HG03159 (cell line): Measurements from ENCODE around the gene MAP2.
"Not testable (repeated sequence)": the region's sequence is repeated elsewhere in the genome, so short reads cannot be mapped to it uniquely, and the experiment has no call there.

Experiments
- ATAC-seq: cut with Tn5 transposase; IDR thresholded peaks from one replicate; pipeline ENCODE4 v1.9.1; 2021; ENCODE audit warnings: mild to moderate bottlenecking, moderate library complexity; ENCODE audit not compliant: unreplicated experiment

Gene MAP2

DNA sequence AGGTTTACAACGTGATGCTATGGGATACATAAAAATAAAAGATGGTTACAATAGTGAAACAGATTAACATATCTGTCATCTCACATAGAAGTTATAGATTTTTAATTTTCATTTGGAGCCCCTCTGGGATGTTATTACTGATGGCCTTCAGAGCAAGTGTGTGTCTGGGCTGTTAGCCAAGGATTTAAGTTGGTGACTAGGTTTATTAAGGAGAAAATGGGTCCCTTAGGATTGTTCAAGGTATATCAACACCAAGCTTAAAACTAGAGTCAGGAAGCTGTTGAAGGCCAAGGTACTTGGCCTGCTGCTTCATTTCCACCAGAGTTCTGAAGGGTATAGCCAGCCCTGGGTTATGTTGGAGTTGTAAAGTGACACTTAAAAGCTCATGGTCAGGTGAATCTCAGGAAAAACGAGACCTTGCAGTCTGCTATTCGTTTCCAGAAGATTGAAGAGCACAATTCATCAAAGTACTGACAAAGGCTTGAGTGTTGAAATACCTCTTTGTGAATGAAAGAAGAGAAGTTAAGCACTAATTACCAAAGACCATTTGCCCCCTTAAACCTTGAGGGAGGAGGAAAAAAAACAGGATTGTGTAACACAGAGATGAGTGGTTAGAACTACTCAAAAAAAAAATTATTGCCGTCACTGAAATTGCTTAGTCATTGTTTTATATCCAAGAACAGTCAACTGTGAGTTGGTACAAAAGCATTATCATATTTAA is 48.4 kb downstream of the MAP2 start:
- no peak for ATAC-seq

DNA sequence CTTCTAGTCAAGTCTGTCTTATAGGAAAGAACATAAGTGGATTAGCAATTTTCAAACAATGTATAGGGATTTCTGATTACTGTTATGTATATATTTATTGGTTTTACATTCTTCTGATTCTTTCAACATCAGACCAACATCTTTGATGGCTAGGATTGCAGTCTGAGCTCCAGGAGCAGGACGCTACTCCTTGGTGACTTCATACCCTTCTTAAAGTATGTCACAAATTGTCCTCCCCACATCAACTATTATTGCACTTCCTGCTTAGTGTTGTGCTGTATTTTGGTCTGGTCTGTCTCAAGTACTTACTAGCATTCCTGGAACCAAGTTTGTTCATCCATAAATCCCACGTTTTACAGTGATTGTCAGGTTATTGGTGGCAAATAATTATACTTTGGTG is 49.0 kb downstream of the MAP2 start:
- ATAC-seq = no peak

DNA sequence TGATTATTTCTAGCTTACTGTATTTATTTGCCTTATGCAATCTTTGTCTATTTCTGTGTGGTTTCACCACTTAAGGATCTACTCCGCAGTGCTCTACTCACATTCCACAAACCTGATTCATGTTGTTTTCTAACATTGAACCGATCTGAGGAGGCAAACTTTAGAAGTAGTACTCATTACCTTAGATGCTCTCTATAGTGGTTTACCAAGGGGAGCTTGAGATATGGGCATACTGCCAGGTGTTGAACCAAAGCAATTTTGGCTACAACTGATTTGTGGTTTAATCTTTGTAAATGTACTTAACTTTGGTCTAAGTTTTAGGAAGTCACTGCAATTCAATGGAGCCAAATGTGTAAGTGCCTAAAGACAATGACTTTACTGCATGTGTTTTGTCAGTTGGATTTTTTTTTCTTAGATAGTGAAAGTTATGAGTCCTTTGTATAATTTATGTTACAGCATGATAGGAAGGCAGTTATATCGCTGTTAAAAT is 50.1 kb downstream of the MAP2 start:
- ATAC-seq = no peak

DNA sequence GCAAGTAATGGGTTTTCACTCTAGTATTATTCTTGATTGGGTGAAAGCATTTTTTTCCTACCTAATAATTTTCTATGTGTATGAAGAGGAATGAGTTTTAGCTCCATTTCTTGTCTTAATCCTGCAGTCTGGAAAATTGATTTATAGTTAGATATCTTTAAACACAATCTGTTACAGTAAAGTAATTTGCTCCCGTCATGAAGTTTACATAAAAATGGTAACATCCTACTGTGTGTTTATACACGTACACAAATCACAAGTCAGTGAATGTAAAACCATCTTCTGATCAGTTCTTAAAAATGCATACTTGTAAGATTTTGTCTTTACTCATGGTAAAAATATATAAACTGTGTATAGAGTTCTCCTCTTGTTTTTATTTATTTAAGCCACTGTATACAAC is 51.1 kb downstream of the MAP2 start:
- no peak for ATAC-seq

DNA sequence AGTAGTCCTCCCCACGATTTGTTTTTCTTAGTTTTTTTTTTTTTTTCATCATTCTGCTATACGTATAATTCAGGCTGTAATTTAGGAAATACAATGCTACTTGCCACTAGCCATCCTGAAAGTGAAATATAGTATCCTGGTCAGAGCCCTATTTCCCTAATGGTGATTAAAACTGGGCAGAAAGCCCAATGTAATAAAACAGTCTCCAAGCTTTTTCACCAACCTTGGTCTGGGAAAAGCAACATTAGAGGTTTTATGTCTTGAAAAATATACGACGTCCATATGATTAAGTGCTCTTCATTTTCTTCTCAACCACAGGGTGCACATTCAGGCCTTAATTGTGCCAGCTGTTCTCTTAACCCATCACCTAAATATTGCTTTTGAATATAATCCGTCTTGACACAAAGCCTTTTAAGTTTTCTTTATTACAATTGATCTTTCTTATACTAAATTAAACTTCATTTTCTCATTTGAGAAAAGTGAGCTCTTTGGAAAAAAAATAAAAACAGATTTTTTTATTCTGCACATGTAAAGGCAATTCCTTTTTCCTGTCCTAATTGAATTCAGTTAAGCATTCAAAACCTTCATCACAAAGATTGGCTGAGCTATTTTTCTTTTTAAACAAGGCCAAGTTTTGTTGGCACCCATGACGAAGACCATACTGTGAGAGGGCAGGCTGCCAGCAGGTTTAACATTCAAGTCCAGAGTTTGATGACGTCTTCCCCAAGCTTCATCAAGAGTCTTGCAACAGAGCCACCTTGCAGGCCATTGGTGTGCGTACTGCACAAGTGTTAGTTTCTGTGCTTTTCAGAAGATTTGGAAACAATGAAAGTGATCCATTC is 52.7 kb downstream of the MAP2 start:
- no peak for ATAC-seq

DNA sequence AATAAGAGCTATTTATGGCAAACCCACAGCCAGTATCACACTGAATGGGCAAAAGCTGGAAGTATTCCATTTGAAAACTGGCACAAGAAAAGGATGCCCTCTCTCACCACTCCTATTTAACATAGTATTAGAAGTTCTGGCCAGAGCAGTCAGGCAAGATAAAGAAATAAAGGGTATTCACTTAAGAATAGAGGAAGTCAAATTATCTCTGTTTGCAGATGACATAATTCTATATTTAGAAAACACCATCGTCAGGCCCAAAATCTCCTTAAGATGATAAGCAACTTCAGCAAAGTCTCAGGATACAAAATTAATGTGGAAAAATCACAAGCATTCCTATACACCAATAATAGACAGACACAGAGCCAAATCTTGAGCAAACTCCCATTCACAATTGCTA is 68.4 kb downstream of the MAP2 start:
- ATAC-seq = not testable (repeated sequence)

DNA sequence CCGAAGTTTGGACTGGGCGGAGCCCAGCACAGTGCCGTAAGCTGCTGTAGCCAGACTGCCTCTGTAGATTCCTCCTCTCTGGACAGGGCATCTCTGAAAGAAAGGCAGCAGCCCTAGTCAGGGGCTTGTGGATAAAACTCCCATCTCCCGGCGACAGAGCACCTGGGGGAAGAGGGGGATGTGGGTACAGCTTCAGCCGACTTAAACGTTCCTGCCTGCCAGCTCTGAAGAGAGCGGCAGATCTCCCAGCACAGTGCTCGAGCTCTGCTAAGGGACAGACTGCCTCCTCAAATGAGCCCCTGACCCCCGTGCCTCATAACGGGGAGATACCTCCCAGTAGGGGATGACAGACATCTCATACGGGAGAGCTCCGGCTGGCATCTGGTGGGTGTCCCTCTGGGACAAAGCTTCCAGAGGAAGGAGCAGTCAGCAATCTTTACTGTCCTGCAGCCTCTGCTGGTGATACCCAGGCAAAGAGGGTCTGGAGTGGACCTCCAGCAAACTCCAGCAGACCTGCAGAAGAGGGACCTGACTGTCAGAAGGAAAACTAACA is 71.3 kb downstream of the MAP2 start:
- ATAC-seq = not testable (repeated sequence)

DNA sequence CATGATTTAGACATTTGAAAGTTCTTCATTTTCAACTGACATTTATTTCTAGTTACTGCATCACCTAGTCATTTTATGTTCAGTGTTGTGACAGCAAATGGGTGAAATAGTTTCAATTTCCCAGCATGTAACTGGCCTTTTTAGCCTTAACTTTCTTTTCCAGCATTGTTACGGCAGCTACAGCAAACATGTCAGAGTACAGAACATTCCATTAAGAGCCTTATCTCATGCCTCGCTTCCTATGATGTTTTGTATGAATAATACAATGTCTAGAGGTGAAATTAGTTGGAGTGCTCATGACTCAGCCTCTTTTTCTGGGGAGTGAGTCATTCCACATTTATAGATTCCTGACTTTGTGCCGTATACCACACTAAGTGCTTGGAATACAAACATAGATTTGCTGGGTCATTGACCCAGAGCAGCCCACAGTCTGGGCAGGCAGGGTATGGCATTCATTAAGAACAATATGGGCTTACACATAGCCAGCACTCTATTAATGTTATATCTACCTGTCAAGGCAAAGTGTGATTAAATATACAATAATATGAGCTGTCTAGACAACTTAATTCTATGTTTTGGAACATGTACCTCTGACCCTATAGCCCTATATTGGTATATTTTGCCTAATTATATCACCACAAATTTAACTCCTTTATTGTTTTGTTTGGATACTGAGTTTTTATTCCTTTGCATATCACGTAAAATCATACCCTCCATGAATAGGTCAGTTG is 72.2 kb downstream of the MAP2 start:
- ATAC-seq = no peak

DNA sequence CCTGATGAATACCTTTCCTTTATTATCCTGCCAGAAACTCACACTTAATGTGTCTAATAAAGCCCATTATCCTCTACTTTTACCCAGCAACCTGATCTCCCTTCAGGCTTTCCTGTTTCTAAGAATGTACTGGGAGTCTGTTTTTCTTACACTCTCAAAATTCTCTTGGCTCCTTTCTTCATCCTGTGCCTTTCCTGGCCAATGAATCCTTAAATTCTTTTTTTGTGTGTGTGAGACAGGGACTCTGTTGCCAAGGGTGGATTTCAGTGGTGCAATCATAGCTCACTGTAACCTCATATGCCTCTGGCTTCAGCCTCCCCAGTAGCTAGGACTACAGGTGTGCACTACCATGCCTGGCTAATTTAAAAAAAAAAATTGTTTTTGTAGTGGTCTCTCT is 72.7 kb downstream of the MAP2 start:
- ATAC-seq = no peak

DNA sequence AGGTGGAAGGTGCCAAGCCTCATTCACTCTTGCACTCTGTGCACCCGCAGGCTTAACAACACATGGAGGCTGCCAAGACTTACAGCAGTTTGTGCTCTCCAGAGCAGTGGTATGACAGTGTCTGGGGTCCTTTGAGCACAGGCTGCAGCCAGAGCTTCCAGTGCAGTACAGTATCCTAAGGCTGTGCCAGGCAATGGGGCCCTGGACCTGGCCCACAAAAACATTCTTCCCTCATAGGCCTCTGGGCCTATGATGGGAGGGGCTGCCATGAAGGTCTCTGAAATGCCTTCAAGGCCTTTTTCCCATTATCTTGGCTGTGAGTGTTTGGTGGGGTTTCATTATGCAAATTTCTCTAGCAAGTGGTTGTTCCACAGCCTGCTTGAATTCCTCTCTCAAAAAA is 74.8 kb downstream of the MAP2 start:
- no peak for ATAC-seq

DNA sequence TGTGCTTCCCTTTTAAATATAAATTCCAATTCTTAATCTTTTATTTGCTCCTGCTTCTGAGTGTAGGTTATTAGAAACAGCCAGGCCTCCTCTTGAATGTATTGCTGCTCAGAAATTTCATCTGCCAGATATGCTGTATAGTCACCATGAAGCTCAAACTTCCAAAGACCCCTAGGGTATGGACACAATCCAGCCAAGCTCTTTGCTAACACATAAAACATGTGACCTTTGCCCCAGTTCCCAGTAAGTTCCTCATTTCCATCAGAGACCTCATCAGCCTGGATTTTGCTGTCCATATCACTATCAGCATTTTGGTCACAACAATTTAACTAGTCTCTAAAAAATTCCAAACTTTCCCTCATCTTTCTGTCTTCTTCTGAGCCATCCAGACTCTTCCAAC is 75.2 kb downstream of the MAP2 start:
- ATAC-seq = no peak

DNA sequence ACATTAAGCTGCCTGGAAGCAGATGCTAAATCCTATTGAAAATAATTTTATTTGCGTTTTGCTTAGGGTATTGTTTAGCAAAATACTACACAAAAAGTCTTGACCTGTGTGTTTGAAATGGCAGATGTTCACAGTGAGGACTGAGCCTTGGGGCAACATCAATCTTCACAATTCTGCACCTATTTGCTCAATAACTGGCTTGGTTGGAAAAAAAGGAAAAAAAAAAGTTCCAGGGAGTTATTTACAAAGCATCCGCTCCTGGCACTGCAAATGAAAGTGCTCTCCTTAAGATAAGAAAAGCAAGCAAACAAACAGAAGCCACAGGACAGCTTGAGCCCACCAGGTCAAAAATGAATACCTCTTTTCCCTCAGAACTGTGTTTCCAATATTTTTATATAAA is 77.7 kb downstream of the MAP2 start:
- no peak for ATAC-seq

DNA sequence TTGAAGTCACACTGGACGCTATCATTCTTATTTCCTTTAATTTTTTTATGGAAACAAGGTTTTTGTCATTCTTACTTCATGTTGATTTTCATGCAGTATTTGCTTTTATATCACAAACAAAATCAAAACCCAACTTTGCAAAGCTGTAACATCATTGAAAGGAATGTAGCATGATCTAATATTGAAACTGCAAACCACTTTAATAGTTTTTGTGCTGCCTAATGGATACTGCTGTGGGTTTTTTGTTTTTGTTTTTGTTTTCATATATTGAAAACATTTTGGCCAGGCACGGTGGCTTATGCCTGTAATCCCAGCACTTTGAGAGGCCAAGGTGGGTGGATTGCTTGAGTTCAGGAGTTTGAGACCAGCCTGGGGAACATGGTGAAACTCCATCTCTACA is 81.6 kb downstream of the MAP2 start:
- peak; percentile 72 for ATAC-seq

DNA sequence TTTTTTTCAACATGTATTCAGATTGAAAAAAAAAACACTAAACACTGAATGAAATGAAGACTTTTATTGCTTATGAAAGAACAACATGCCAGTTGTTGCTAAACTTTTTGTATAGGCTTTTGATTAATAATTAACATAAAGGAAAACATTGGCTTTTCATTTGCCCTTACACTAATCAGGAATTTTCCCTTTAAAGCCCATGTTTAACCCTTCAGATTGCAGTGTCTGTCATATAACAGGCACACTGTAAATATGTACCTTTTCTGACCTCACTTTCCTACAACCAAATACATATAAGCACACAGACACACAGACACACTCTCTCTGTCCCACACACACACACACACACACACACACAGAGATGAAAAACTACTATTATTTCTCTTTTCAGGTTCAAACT is 84.4 kb downstream of the MAP2 start:
- no peak for ATAC-seq

DNA sequence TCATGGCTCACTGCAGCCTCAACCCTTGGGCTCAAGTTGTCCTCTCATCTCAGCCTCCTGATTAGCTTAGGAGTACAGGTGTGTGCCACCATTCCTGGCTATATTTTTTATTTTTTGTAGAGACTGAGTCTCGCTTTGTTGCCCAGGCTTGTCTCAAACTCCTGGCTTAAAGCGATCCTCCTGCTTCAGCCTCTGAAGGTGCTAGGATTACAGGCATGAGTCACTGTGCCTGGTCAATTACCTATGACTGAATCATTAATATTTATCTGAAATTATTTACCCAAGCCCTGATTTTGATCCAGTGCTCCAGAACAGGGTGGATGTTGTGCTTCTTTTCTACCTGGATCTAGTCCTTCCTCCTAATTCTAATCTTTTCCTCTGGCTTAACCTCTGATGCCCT is 87.8 kb downstream of the MAP2 start:
- ATAC-seq = no peak

DNA sequence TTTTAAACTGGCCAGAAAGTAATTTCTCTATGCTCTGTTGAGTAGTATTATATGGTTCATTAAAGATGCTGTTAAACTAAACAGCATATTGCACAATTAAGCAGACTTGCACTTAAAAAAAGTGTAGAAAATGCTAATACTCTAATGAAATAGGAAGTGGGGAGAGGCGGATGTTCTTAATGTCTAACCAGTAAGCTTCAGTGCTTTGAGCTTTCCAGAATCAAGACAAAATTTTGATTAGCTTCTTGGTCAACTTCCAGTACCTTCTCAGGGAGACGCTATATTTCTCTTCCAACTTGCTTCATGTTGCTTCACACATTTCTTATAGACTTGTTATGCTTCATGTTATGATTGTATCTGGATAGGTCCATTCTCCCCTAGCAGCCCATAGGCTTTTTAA is 89.1 kb downstream of the MAP2 start:
- ATAC-seq = peak; percentile 72

DNA sequence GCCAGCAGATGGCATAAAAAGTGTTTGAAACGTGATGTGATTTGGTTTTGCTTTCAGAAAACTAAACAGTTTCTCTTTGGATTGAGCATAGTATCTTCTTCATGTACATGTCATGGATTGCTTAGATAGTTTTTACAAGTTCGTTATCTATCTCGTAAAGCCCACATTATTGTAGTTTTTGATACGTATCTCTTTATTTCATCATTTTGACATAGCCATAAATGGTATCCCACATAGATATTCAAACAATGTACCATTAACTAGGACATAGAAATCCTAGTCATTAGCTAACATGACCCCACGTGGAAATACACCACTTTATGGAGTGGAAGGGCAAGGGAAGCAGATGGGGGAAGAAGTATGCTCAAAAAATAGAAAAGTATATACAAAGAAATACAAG is 93.6 kb downstream of the MAP2 start:
- ATAC-seq = no peak

DNA sequence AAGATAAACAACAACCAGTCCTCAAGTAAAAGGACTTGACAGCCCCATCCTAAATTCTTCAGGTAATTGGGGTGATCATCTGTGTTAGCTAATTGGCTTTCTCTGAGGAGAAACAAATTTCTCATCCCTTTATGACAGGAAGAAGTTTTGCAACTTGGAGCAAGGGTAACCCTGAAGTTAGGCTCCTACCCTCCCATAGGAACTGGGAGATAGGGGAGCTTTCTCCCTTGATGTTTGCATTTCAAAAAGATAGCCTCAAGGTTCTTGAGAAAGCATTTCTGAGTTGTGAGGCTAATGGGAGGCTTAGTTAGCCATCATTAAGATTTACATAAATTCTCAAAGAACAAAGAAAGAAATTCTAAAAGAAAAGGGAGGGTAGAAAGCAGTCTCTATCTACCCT is 95.4 kb downstream of the MAP2 start:
- no peak for ATAC-seq

DNA sequence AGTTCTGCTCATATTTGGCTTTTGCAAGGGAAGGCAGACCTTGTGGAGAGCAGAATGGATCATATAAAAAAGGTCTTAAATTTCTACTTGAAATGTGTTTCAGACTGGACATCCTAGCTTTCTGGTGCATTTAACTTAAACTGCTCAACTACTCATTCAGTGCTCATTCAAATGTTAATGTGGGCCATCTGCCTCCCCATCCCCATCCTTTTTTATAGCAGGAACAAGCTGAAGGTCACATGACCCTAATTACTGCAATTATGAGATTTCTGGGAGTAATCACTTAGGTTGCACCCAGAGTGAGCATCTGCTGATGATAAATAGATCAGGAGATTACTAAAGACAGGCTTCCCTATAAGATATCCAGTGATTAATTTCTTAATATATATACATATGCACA is 96.1 kb downstream of the MAP2 start:
- no peak for ATAC-seq

DNA sequence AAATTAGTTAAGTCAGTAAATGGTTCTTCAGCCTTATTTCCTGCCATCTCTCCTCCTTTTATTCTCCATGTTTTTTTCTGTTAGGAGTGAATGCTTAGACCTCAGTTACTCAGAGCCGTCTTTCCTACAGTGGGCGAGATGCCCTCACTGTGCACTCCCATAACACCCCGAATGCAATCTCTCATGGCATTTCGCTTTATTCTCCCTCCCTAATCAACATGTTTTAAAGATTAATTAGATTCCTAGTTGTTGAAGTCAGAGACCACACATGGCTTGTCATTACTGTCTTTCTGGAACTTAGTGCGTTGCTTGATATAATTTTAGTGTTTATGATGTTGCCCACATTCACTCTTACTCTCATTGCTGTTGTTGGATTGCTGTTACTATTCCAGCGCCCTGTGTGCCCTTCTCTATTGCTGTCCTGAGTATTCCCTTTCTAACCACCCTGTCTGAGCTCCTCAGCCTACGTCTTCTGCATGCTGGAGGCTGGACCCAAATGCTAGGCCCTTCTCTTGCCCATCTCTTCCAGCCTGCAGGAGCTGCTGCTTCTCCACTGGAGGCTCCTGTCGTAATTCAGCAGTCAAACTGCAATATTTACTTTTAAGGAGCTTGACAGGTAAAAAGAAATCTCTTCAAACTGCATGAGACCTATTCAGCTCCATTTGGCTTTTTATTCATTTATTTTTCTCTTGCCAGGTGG is 99.3 kb downstream of the MAP2 start:
- ATAC-seq = no peak

DNA sequence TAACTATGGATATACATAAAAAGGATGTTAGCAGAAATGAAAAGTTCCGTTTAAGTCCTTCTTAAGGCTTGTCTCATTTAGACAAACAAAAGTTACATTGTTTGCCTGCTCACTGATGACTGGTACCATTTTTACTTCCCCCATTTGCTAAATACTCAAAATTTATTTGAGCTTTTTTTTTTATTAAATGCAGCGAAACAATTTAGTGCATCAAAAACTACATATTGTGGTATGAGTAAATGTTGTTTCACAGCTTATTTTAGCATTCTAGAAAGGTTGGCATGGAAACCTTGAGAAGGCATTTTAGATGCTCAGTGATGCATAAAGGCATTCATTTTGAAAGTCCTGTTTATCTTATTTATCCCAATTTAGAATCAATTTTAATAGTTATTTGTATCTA is 100.0 kb downstream of the MAP2 start:
- peak; percentile 62 for ATAC-seq
